ENCODE measurements around the gene AUNIP. TPM values are rescaled to one million over a fixed set of nuclear protein-coding genes. Genes with fewer than 3 reads are reported as not detected.

Gene AUNIP
- total and polyA plus RNA-seq, 2 donors (not counting 3 experiments of a cell fraction or from before 2014, with no cell fraction given), result 1.8 to 4.5 TPM

- TF ChIP-seq MYC (IDR thresholded peaks at IDR 0.05; ENCODE audit: low read depth, low read length) (no peak), FOS (IDR thresholded peaks at IDR 0.05; ENCODE audit: borderline replicate concordance, insufficient read depth, low read length) (no peak), POLR2AphosphoS5 (IDR thresholded peaks at IDR 0.05; ENCODE audit: insufficient read depth, low read depth, low read length) (no peak)
- H3K9me1 ChIP-seq (replicated peaks; ENCODE audit: control insufficient read depth, extremely low read depth, insufficient read depth, low read length), result no peaks in the 10 kb centered on the region
- DNase-seq (ENCODE audit: low read depth, low spot score) (no peak), FAIRE-seq (no peak)
- ChIA-PET POLR2A (no interaction called here), CTCF (interaction anchor here (1.0 kb wide), 1 partner anchor 15 kb away, joined by 3 read pairs; the partner anchor contains the start of gene PAQR7)
- no peaks in the 10 kb centered on the region for H3K9me3 ChIP-seq (replicated peaks; ENCODE audit: control insufficient read depth, insufficient read depth, low read length)
- H2AFZ ChIP-seq (ENCODE audit: low read depth, low read length), result no peak overlapping the region
- H3K4me2 ChIP-seq (ENCODE audit: insufficient read depth, low read length), result no peak overlapping the region
- dilution Hi-C loops (cut with MboI; ENCODE audit: extremely low pct_ligation_motif_present, low sequenced_read_pairs) (loop anchor here (25.0 kb wide), 1 partner anchor 97 kb away; the partner anchor contains the start of gene PAFAH2), intact Hi-C loops (cut with micrococcal nuclease) (no loop called here)
- no TSS peak for BruUV-seq (replicated peaks)
- no peaks in the 10 kb centered on the region for H3K36me3 ChIP-seq (ENCODE audit: control insufficient read depth in 2 of 2, extremely low read depth in 1 of 2, insufficient read depth in 2 of 2, low read length in 2 of 2)
- no peak overlapping the region for H3K9ac ChIP-seq (replicated peaks; ENCODE audit: extremely low read depth, insufficient read depth, low read length)
- no peaks in the 10 kb centered on the region for H3K27me3 ChIP-seq (ENCODE audit: control insufficient read depth in 2 of 2, insufficient read depth in 2 of 2, low read length in 2 of 2)
- H3K27ac ChIP-seq (ENCODE audit: insufficient read depth, low read depth, low read length), result no peak overlapping the region
- H3K4me1 ChIP-seq (ENCODE audit: control insufficient read depth, extremely low read depth, insufficient read depth, low read length), result no peaks in the 10 kb centered on the region
- H4K20me1 ChIP-seq (replicated peaks; ENCODE audit: control insufficient read depth, extremely low read depth, insufficient read depth, low read length), result no peaks in the 10 kb centered on the region
- no peaks in the 10 kb centered on the region for H3K79me2 ChIP-seq (ENCODE audit: control insufficient read depth, insufficient read depth, low read length)
- no peak overlapping the region for H3K4me3 ChIP-seq (replicated peaks in 1 of 3; ENCODE audit: insufficient read depth in 1 of 3, low read depth in 1 of 3, low read length in 3 of 3)
These were observed 31.2 kb upstream of the AUNIP start for GRCh38 chr1:25890239-25891034.

GRCh38 chr1:25889470-25889869 is 30.2 kb upstream of the AUNIP start:
- no peaks in the 10 kb centered on the region for H3K36me3 ChIP-seq (ENCODE audit: control insufficient read depth in 2 of 2, extremely low read depth in 1 of 2, insufficient read depth in 2 of 2, low read length in 2 of 2)
- intact Hi-C loops (cut with micrococcal nuclease), result no loop called here
- no peak overlapping the region for H3K9ac ChIP-seq (replicated peaks; ENCODE audit: extremely low read depth, insufficient read depth, low read length)
- H3K4me1 ChIP-seq (ENCODE audit: control insufficient read depth, extremely low read depth, insufficient read depth, low read length), result no peaks in the 10 kb centered on the region
- H3K27me3 ChIP-seq (ENCODE audit: control insufficient read depth in 2 of 2, insufficient read depth in 2 of 2, low read length in 2 of 2), result no peaks in the 10 kb centered on the region
- BruUV-seq (replicated peaks), result no TSS peak
- DNase-seq (ENCODE audit: low read depth, low spot score), result no peak
- H3K9me3 ChIP-seq (replicated peaks; ENCODE audit: control insufficient read depth, insufficient read depth, low read length), result no peaks in the 10 kb centered on the region
- no peak overlapping the region for H3K27ac ChIP-seq (ENCODE audit: insufficient read depth, low read depth, low read length)
- POLR2A ChIA-PET, result no interaction called here
- no peak overlapping the region for H3K4me2 ChIP-seq (ENCODE audit: insufficient read depth, low read length)
- H4K20me1 ChIP-seq (replicated peaks; ENCODE audit: control insufficient read depth, extremely low read depth, insufficient read depth, low read length), result no peaks in the 10 kb centered on the region
- no peaks in the 10 kb centered on the region for H3K9me1 ChIP-seq (replicated peaks; ENCODE audit: control insufficient read depth, extremely low read depth, insufficient read depth, low read length)
- dilution Hi-C loops (cut with MboI; ENCODE audit: extremely low pct_ligation_motif_present, low sequenced_read_pairs), result loop anchor here (25.0 kb wide), 1 partner anchor 98 kb away; the partner anchor contains the start of gene PAFAH2
- CTCF ChIA-PET, result interaction anchor here (1.0 to 1.1 kb wide), 2 partner anchors 14 to 108 kb away, joined by 3 read pairs; partner anchors contain the start of genes PAFAH2 and PAQR7
- no peaks in the 10 kb centered on the region for H3K79me2 ChIP-seq (ENCODE audit: control insufficient read depth, insufficient read depth, low read length)
- FAIRE-seq, result no peak
- no peak overlapping the region for H2AFZ ChIP-seq (ENCODE audit: low read depth, low read length)
- H3K4me3 ChIP-seq (replicated peaks in 1 of 3; ENCODE audit: insufficient read depth in 1 of 3, low read depth in 1 of 3, low read length in 3 of 3), result no peak overlapping the region
- TF ChIP-seq JUN (IDR thresholded peaks at IDR 0.05; ENCODE audit: borderline replicate concordance, insufficient read depth, insufficient read length, low read depth) (no peak), MYC (IDR thresholded peaks at IDR 0.05; ENCODE audit: low read depth, low read length) (no peak), EZH2 (IDR thresholded peaks at IDR 0.05; ENCODE audit: borderline replicate concordance, low read depth, low read length, severe bottlenecking) (no peak), GATA2 (IDR thresholded peaks at IDR 0.05; ENCODE audit: insufficient read depth, insufficient read length, low read depth, low read length) (no peak), FOS (IDR thresholded peaks at IDR 0.05; ENCODE audit: borderline replicate concordance, insufficient read depth, low read length) (no peak), CTCF (IDR thresholded peaks at IDR 0.05; ENCODE audit: extremely low read depth in 1 of 2, insufficient read depth in 1 of 2, low read depth in 1 of 2, low read length in 2 of 2) (no peak), MAX (IDR thresholded peaks at IDR 0.05; ENCODE audit: insufficient read depth, insufficient read length) (no peak), POLR2A (IDR thresholded peaks at IDR 0.05; ENCODE audit: low read depth, low read length) (no peak), POLR2AphosphoS5 (IDR thresholded peaks at IDR 0.05; ENCODE audit: insufficient read depth, low read depth, low read length) (no peak)
